GM12864 (cell line): ENCODE data around the gene NADSYN1.
A peak's percentile ranks its signal among the peaks of the same experiment; 100 is the strongest.

Experiments
- DNase-seq: peaks from one replicate; pipeline ENCODE4 v3.0.0-alpha.2; 2011; ENCODE audit warnings: low read depth
- H3K4me3 ChIP-seq: 2 replicates; pipeline ENCODE4 v1.5.1; 2011; ENCODE audit warnings: mild to moderate bottlenecking, low read depth, low read length, control low read depth
- TF ChIP-seq, protein P1 (sequence below): IDR thresholded peaks from 2 replicates; pipeline ENCODE4 v1.5.1; 2011; ENCODE audit warnings: low read depth, mild to moderate bottlenecking, moderate library complexity, low read length, control low read depth, inconsistent platforms; ENCODE audit errors: missing control alignments

NADSYN1 gene

DNA sequence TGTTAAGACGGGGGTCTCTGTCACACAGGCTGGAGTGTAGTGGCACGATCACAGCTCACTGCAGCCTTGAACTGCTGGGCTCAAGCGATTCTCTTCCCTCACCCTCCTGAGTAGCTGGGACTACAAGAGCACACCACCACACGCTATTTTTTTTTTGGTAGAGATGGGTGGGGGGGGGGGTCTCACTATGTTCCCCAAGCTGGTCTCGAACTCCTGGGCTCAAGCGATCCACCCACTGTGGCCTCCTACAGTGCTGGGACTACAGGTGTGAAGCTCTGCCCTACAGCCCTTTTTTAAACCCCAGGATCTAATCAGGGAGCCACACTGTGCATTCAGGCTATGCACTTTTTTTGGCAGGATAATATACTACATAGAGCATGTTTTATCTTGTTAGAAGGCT, 3.4 kb upstream of the NADSYN1 start:
- H3K4me3 ChIP-seq = peak overlapping the region; percentile 75
- TF ChIP-seq, protein P1, sequence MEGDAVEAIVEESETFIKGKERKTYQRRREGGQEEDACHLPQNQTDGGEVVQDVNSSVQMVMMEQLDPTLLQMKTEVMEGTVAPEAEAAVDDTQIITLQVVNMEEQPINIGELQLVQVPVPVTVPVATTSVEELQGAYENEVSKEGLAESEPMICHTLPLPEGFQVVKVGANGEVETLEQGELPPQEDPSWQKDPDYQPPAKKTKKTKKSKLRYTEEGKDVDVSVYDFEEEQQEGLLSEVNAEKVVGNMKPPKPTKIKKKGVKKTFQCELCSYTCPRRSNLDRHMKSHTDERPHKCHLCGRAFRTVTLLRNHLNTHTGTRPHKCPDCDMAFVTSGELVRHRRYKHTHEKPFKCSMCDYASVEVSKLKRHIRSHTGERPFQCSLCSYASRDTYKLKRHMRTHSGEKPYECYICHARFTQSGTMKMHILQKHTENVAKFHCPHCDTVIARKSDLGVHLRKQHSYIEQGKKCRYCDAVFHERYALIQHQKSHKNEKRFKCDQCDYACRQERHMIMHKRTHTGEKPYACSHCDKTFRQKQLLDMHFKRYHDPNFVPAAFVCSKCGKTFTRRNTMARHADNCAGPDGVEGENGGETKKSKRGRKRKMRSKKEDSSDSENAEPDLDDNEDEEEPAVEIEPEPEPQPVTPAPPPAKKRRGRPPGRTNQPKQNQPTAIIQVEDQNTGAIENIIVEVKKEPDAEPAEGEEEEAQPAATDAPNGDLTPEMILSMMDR = no peak
- no peak for DNase-seq

DNA sequence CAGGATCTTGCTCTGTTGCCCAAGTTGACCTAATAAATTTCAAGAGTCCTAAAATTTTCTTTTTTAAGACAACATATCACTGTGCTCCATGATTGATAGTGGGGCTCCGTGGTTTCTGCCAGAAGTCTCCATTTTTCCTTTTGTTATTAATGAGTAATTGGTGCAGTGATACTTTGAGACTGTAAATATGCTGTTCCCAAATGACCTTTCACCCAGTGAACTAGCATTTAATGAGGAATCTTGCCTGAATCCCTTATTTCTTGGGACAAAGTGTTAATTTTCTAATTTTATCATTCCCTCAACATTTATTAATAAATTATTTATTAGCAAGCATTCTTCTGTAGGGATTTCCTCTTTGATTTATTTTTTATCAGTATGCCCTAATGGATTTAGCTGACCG, 2.5 kb upstream of the NADSYN1 start:
- H3K4me3 ChIP-seq = no peak overlapping the region
- DNase-seq = no peak
- TF ChIP-seq, protein P1 = no peak

DNA sequence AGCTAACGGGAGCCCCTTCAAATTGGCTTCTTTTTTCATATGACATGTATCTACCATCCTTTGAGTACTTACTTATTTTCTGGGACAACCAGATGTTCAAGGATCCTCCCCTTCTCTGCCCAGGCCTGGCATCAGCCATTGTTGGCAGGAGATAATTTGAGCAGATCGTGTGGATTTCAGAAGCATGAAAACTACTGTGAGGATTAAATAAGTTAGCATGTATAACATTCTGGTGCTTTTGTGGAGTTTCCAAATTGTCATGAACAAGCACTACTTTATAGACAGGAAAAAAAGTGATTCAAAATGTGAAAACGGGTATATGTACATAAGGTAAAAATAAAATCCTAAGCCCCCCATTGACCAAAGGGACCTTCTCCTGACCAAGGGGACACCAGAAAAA, 2.1 kb upstream of the NADSYN1 start:
- H3K4me3 ChIP-seq = no peak overlapping the region
- DNase-seq = no peak
- TF ChIP-seq, protein P1 = no peak

DNA sequence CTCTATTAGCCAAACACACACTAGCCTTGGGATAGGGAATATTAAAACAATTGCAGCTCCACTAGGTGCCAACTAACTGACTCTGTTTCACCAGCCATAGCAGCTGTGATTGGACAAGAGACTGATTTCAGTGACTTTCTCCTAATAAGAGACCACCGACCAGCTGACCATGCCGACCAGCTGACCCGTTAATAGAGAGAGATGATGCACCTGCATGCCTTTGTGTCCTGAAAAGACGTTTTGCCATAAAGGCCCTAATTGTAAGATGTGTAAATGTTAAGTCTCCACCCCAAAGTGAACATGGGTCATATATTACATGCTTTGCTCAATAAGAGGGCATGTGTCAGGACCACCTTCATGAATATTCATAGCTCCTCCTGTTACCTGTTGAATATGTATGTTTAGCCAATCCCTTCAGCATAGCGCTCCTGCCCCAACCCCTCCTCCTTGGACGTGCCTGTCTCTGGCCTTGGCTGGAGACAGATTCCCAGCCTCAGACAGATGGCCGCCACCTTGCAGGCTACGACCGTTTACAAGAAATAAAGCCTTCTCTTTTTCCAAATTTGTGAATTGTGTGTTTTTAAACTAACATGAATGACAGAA, 1.3 kb upstream of the NADSYN1 start:
- DNase-seq = no peak
- TF ChIP-seq, protein P1 = no peak
- H3K4me3 ChIP-seq = no peak overlapping the region; the same call in 1 of the 2 replicates

DNA sequence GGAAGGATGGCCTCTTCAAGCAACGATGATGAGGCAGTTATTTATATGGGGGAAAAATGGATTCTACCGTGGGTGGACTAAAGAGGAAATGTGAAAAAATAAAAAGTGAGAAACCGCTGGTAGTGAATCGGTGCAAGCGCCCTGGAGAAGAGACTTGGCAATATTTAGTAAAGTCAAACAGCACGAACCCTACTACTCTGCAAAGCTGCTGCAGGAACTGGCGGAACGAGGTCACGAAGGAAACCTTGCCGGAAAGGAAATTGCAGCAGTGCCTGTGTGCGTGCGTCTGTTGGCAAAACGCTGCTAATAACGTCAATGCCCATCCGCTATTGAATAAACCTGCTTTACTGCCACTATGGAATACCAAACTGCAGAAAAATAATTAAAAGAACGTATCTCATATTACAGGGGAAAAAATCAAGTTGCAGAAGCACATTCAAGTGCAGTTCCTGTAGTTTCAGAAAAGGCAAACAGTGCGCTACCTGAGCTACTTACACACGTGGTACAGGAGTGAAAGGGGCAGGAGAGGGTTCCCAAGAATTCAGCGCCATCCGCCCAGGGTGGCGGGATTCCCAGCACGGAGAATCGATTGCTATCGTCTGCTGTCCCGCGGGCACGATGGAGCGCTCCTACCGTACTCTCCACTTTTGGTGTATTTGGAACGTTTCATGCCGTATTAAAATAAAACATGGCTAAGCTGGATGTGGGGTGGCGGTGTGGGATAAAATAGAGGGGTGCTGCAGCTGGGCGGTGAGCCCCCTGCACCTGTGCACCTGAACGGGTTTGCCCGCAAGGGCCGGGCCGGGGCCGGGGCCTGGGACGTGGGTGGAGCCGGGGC, 585 bp upstream of the NADSYN1 start:
- TF ChIP-seq, protein P1 = no peak
- H3K4me3 ChIP-seq = peak overlapping the region; percentile 72
- peak; percentile 26 for DNase-seq

DNA sequence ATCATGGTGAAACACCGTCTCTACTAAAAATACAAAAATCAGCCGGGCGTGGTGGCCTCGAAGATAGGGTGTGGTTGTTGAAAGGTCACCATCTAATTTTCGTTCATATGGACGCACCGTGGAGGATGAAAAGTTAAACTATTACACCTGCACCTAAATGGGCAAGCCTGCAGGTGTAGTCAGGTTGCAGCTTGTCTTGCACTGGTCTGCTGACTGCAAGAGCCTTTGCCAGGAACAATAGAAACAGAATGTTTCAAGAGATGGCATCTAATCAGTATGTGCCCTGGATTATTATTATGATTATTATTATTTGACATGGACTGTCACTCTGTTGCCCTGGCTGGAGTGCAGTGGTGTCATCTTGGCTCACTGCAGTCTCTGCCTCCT, 908 bp downstream of the NADSYN1 start:
- TF ChIP-seq, protein P1 = no peak
- no peak for DNase-seq
- H3K4me3 ChIP-seq = peak overlapping the region; percentile 65
